HG02885 (cell line): ENCODE data around the gene BHLHE40.

ENCODE experiments used
- ATAC-seq: cut with Tn5 transposase; IDR thresholded peaks from one replicate; pipeline ENCODE4 v1.9.1; 2021; ENCODE audit warnings: mild to moderate bottlenecking; ENCODE audit not compliant: unreplicated experiment, poor library complexity

Gene BHLHE40

DNA sequence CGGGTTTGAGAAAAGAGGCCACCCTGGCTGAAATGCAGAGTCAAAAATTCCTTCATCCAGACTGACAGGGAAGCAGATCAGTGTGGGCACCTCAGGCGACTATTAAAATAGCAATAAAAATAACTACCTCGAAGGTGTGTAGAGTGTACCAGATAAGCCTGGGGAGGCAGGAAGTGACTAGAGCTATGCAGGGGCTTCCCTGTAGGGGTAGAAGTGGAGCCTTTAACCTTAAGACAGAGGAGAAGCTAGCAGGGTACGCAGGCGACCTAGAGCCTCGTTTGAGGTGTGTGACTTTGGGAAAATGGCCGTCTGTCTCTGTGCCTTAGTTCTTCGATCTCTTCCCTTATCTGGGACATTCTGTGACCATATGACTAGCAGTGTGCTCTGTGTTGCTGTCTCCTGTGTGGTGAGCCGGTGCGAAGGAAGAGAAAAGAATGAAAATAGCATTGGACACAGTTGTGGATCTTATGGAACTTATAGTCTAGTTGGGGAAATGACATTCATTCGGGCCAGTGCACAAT lies 17.6 kb downstream of the BHLHE40 start:
- ATAC-seq, result no peak

DNA sequence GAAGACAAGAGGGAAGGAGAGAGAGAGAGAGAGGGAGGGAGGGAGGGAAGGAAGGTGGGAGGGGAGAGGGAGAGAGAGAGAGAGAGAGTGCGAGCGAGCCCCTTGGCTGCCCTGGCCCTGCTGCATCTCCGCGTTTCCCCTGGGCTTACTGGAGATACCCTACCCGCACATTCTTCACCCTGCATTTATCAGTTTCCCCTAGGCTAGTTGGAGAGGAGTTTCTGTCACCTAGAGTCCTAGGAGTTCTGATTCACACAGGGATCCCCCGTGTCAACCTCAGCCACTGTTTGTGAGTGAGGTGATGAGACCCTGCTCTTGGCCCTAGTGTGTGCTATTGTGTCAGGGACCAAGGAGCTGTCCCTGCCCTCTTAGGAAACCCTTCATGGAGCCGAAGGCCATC lies 18.7 kb downstream of the BHLHE40 start:
- ATAC-seq, result no peak

DNA sequence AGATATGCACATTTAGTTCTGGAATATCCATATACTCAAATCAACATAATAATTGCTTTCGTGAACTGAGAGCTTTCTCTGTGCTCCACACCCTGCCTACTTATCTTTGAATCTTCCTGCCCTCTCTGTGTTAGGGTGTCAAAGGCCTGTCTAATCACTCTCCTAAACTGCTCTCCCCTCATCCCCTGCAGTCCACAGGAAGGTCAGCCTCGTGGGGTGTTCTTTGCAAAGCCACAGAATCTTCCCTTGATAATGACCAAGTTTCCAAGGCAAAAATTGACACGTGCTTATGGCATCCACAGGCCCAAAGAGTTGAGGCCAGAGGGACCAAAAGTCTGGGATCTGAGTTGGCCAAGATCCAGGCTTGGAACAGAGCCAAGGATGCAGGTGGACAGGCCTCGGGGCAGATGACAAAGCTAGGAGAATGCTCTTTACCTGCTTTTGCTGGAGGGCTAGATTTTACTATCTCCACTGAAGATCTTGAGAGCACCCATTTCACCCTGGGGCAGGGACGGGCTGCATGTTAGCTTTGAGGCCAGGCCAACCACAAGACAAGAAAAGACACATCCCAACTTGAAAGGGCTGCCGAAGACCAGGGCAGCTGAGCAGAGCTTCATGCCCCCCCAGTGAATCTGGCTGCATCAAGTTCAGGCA lies 20.4 kb downstream of the BHLHE40 start:
- ATAC-seq, result no peak

DNA sequence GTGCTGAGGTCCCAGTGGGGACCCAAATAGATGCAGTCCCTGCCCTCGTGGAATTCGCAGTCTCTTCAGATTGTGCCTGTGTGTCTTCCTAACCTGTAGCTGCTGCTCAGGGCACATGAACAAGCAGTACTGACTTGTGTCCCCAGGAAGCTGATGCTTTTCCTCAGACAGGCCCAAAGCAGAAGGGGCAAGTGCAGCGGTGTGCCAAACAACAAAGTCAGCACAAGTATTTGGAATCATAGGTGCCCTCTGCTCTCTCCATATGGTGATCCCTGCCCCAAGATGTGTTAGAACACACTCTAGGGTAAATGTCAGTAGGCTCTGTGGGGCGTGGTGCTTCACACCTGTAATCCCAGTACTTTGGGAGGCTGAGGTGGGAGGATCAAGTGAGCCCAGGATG lies 21.9 kb downstream of the BHLHE40 start:
- no peak for ATAC-seq

DNA sequence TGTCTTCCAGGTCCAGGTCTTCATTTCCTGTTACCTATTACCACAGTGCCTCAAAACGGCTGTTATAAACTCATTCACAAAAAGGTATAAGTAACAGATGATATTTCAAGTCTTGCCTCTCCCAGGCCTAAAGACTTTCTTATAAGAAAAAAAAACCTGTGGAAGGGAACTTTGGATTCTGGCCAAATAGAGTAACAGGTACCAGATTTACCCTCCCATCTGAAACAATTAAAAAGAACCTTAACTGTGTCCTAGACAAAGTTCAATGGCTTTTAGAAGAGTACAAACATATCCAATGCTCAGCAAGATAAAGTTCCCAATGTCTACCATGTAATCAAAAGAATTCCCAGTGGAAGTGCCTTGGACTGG lies 22.6 kb downstream of the BHLHE40 start:
- no peak for ATAC-seq

DNA sequence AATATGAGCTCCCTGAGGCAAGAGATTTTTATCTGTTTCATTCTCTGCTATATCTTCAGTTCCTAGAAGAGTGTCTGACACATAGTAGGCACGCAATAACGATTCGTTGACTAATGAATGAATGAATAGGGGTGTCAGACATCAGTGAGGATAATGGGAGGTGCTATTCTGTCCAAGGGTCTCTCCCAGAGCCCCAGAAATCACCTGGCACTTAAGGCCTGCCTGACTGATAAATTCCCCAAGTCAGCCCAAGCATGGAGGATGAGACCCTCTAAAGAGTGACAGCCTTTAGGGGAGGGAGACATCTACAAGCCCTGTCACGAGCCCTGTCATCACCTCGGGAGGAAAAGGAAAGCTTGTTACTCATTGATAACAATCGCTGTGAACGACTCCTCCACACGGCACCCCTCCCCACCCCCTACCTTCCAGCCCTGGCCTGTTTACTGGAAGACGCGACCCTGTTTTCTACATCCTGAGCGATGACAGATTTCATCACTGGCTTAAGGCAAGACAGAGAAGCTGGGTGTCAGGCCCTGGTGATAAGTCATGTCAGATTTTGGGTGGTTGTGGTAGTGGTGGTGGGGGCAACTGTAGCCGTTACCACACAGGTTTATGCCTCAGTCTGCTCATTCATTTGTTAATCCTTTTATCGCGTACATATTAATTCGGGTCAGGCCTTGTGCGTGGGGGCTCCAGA lies 23.1 kb downstream of the BHLHE40 start:
- no peak for ATAC-seq

DNA sequence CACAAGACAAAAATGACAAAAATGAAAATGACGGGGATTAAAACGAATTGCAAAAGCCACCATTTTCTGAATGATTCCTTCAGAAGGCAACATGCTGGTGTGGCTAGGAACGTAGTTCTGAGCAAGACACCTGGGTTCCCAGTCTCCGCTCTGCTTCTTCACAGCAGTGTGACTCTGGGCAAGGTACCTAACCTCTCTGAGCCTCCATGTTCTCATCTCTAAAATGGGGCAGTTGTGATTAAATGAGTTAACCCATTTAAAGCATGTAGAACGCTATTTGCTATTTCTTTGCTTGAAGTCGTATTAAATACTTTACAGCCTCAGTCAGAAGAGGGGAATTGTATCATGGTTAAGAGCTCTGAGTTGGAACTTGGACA lies 23.6 kb downstream of the BHLHE40 start:
- no peak for ATAC-seq

DNA sequence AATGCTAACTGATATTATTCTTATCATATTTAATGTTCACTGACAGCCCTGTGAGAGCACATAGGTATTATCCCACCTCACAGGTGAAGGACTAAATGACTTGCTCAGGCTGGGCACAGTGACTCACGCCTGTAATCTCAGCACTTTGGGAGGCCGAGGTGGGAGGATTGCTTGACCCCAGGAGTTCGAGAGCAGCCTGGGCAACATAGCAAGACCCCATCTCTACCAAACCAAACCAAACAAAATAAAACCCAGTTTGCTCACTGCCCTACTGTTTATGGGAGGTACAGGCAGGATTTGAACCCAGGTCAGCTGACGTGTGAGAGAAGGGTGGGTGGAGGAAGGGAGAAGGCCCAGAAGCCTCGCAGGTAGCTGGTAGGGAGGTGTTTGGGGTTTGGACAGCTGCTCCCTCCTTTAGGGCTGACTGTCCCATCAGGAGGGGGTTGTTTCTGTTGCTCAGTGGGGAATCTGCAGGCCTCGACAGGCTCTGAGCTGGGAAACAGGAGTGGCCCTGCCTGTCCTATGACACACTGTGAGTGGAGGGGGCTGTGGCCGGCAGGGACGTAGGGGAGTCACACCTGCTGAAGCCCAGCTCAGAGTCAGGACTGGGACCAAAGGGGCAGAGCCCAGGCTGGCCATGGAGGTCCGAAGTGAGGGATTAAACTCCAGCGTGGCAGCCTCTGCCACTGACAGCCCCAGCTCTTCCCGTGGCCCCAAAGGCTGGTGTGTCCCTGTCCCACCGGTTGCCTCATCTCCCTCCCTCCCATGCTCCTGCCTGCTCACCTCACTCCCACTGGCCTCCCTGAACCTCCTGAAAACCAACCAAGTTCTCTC lies 25.3 kb downstream of the BHLHE40 start:
- no peak for ATAC-seq

DNA sequence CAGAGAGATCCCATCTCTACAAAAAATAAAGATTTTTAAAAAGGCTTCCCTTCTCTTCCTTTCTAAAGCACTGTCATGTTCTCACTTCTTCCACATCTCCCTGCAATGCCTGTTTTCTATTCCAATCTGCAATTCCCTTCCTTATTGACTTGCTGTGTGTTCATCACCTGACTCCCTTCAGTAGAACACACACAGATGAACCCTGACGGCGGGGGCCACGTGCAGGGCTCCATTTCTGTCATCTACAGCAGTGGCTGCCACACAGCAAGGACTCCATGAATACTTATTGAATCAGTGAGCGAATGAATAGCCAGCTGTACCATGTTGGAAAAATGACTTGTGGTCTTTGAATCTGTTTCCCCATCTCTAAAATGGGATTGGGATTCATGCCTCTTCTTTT lies 26.1 kb downstream of the BHLHE40 start:
- ATAC-seq, result no peak

DNA sequence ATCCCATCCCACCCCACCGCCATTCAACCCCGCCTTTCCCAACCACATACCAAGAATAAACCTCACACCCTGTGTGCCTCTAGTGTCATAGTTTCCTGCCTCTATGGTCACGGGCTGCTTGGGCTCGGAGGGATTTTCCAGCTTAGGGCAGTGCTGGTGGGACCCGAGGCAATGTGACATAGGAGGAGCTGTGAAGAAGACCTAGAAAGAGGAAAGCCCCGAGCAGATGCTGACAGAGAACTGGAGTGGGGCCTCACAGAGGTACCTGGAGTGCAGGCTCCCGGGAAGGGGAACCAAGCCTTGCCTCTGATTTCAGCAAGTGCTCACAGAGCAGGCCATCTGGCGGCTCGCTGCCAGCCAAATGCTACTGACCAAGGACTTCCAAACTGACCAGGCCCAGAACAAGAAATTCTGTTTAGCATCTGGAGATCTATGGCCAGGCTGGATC lies 27.5 kb downstream of the BHLHE40 start:
- ATAC-seq, result peak; percentile 76

DNA sequence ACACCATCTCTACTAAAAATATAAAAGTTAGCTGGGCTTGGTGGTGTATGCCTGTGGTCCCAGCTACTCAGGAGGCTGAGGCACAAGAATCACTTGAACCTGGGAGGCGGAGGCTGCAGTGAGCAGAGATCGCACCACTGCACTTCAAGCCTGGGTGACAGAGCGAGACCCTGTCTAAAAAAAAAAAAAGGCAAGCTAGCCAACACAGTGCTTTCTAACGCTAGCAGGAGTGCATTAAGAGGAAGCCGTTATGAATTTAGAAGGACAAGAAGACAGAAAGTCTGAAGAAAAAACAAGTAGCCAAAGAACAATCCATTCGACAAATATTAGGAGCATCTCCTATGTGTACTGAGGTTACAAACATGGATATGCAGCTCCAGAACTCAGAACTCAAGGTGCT lies 28.6 kb downstream of the BHLHE40 start:
- no peak for ATAC-seq

DNA sequence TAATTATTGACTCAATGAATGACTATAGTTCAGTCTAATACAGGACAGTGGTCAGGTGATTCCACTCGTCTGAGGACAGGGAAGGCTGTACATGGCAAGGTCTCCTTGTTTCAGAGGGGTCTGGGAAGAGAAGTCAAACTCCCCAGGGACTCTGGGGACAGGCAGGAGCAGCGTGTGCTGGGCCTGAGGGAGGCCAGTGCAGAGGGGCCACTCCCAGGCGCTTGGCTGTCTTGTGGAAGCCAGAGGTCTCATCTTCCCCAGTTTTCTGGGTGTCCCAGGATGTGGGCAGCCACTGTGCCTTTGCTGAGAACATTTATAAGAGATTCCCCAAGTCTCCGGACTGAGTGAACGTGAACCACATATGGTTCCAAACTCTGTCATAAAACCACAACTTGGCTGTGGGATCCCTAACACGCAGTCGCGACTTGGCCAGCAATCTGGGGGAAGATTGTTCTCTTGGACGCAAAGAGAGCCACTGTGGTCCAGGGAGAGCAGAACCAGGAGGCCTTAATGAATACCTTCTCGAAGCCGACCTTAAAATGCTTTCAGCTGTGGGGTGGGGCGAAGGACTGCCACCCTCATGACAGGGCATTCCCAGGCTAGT lies 30.4 kb downstream of the BHLHE40 start:
- no peak for ATAC-seq

DNA sequence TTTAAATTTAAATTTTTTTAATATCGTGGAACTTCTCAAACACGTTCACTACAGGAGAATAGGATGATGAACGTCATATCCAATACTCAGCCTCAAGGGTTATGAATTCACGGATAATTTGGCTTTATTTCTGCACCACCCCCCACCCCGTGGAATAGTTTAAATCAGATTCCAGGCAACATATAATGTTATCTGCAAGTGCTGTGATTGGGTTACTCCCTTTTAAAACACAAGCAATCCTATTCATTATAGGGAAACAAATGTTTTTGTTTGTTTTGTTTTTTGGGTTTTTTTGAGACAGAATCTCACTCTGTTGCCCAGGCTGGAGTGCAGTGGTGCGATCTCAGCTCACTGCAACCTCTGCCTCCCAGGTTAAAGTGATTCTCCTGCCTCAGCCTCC lies 30.9 kb downstream of the BHLHE40 start:
- ATAC-seq, result no peak

DNA sequence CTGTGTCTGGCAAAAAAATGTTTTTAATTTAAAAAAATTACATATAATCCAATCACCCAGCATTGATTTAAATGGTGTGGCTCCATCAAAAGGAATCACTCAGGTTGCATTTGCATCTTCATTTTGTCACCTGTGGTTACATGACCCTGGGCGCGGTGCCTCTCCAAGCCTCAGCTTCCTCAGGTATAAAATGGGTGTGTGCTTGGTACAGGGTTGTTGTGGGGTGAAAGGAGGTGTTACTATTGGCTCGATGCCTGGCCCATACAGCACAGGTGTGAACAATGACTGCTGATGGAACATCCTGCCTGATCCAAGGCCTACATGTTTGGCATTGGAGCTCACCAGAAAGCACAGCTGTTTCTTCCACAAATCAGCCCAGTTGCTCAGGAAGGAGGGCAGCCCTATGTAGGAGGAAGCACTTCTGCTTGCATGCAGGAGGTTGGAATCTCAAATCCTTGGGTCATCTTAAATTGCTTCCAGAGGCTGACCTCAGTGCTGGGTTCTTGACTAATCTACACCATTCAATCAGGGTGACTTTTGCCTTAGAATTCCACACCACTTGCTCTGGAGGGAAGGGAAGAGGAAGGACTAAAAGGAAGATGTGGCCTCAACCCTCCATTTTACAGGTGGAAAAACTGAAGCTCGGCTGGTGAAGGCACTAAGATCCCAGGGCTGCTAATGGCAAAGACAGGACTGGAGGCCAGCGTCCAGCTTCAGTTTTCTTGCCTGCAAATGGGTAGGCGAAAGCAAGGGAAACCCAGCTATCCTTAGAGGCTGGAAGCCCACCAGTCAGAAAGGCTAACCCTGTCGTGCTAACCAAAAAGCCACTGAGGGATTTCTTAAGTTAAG lies 31.7 kb downstream of the BHLHE40 start:
- ATAC-seq, result no peak

DNA sequence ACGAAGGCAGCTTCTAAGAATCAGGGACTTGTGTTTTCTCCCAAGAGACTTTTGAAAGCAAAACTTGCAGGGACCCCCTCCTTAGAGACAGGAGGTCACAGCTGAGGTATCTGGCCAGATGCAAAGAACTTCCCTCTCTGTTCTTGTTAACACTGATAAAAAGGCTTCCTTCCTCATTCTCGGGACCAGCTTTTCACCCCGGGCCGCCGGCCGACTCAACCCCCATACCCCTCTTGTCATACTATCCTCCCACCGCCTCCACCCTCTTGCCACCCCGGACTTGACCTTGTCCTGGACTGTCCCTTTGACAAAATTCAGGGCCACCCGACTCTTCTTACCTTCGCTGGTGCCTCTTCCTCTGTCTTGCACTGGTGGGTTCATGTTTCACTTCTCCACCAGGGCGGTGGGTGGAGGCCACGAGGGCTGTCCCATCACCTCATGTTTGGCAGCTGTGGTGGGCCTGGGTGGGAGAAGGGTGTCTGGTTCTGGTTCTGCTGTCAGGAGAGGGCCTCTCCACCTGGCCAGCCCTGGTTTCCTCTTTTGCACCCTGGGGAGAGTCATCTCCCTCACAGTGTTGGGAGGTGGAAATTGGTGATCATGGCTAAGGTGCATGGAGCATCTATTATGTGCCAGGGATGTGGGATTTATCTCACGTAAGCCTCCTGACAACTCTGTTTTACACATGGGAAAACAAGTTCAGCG lies 32.5 kb downstream of the BHLHE40 start:
- peak; percentile 60 for ATAC-seq

DNA sequence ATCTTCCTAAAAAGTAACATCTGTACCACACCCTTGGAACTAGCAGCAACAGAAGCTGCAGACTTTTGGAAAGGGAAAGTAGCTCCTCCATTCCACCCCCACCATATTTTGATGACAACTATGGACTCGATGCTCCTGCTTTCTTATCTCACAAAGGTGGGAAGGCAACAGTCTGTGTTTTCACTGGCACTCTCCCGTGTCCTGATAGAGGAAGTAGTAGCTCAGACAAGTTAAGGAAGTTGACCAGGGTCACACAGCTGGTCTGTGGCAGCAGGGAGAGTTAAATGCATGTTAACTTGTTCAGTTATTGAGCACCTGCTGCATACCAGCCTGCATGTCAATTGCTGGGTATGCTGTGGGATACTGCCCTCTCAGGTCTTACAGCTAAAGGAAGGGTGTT lies 33.1 kb downstream of the BHLHE40 start:
- no peak for ATAC-seq

DNA sequence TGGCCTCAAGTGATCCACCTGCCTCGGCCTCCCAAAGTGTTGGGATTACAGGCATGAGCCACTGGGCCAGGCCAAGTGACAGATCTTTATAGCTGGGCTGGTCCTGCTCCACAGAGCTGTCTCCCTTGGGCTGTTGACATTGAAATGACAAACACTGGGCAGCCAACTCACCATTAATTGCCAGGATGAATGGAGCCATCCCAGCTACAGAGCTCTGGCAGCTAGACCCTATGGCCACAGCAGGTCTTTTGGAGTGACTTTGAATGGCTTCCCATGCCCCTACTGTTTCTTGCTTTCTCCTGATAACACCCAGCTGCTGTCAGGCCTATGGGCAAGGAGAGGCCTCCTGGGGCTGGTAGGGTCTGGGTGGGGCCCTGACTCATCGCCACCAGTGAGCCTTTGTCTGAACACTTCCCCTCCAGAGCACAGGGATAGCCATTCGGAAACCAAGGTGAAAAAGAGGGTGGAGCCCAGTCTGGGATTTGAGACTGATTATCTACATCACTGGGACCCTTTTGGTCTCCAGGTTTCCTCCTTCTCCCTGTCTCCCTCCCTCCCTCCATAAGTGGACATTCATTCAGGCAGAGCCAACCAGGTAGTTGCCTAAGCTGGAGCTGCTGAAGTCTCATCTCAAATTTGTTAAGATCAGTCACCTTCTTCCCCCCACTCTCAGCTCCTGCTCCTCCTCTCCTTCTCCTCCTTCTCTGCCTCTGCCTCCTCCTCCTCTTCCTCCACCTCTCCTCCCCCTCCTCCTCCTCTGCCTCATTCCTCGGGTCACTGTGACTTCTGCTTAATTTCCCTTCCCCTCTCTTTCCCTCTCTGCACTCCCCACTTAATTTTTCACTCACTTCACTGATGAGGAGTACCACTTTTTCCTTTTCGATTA lies 34.0 kb downstream of the BHLHE40 start:
- ATAC-seq, result no peak

DNA sequence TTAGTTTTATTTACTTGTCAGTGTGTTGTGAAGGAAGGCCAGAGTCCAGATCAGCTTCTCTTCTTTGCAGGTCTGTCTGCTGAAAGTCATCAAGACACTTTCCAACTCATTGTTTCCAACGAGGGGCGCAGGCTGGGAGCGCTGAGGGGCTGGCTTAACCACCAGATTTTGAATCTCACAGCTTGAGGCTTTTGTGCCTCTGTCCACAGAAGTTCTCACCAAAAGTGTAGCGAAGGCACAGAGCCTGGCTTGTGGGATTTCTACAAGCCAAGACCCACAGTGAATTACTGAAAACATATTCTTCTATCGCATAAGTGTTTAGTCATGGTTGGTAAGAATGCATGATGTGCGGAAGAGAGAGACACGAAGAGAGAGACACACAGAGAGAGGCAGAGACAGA lies 35.2 kb downstream of the BHLHE40 start:
- ATAC-seq, result no peak
